HG03108 (cell line): Measurements from ENCODE around the gene ZSWIM6.

ENCODE experiments used
- ATAC-seq: cut with Tn5 transposase; IDR thresholded peaks from one replicate; pipeline ENCODE4 v1.9.1; 2021; ENCODE audit warnings: moderate library complexity; ENCODE audit not compliant: unreplicated experiment

Gene ZSWIM6

DNA sequence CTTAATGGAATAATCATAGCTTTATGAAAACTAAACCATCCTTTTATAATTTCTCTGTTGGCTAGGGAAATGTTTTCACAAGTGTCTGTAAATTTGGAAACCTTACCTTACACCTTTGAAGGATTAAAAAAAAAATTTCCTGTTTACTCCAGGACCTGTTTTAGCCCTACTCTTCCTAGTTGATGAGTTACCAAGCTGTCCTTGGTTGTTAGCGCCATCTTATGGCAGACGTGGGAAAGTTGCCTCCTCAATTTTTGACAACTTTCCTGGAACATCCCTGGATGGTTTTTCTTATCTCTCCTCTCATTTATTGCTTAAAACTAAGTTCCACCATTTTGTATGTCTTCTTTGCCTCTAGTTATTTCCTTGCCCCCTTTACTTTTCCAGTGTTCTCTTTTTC lies 25.7 kb downstream of the ZSWIM6 start:
- no peak for ATAC-seq

DNA sequence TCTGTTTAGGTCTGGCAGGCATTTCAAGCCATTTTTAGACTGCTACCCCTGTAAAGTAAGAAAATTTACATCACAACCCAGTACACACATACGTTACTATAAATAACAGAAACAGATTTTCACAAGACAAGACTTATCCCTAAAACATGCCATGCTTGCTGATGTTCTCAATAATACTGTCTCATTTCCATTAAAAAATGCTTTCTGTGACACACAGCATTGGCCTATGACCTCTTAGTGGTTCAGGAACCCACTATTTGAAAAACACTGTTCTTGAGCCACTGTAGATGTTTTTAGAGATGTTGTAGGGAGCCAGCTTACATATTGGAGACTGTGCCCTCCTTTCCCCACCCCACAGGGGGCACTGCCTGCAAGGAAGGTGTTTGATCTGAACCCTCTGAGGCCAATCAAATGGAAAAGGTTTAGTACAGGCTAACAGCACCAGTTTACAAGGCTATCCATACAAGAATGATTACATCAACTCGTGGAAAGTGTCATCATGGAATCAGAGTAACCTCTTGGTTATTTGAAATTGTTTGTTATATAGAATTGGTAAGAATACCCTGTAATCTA lies 30.8 kb downstream of the ZSWIM6 start:
- ATAC-seq = no peak

DNA sequence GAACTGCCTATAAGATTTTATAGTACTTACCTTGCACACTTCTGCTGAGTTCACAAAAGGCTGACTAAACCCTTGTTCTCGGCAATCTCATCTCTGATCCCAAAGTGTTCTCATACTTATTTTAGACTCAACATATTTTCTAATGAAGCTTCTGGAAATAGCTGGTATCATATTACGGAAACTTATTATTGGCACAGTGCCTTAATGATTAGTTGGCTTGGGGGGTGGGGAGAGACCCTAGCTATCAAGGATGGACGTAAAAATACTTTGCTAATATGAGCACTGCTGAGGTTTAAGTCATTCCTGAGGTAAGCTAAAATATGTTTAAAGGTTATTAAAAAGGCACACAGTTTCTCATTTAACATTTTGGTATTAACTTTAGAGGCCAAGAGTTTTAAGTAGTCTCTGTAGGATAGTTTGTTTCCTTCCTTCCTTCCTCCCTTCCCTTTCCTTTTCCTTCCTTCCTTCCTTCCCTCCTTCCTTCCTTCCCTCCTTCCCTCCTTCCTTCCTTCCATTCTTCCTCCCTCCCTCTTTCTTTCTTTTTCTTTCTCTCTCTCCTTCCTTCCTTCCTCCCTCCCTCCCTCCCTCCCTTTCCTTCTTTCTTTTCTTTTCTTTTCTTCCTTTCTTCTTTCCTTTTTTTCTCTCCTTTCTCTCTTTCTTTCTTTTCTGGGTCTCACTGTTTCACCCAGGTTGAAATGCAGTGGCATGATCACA lies 31.5 kb downstream of the ZSWIM6 start:
- ATAC-seq = no peak

DNA sequence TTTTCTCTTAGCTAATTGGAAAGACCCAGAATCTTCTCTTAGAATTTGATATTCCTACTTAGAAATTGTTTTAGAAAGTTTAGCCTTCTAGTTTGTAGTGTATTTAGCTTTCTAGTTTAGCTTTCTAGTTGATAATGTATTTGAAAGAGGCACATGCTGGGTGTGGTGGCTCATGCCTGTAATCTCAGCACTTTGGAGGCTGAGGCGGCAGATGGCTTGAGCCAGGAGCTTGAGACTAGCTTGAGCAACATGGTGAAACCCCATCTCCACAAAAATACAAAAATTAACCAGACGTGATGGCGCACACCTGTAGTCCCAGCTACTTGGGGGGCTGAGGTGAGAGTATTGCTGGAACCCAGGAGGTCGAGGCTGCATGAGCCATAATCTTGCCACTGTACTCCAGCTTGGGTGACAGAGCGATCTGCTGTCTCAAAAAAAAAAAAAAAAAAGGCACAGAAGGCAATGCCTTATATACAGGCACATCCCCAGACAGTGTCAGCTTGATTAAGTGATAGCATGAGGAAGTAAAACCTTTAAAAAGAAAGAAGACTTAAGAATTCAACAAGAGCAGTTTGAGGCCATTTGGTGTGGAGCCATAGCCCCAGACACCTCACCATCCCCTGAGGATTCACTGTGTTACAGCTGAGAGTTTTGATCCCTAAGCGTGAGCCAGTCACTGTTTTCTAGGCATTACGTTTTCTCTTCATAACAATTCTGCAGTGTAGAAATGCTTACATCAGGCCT lies 34.6 kb downstream of the ZSWIM6 start:
- no peak for ATAC-seq

DNA sequence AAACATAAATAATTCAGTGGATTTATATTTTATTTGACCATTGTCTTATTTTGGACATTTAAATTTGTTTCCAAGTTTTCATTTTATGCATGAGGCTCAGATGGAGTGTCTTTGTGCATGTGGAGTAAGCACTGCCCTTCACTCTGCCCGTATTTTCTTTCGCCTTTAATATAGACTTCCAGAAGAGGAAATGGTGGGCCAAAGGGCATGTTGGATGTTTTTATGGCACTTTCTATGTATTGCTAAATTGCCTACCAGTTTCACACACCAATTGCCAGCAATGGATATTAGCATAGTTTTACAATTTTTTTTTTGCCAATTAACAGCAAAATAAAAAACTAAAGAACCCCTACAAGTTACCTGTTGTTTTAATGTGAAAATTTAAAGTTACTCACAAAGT lies 38.4 kb downstream of the ZSWIM6 start:
- no peak for ATAC-seq

DNA sequence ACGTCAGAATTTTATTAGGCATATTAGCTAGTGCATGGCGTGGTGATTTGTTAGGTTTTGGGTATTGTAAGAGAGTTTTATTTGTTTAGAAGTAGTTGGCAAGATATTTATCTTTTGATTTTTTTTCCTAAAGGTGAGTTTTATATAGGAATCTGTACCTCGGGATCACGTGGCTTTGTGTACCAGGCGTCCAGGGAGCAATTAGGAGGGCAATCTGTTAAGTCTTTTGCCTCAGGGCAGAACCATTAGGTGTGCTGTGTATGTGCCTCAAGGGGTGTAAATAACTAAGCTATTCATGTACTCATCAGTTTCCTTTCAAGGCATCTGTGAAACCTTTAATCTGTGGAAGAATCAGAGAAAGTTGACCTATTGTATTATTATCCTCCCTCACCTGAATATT lies 39.4 kb downstream of the ZSWIM6 start:
- no peak for ATAC-seq

DNA sequence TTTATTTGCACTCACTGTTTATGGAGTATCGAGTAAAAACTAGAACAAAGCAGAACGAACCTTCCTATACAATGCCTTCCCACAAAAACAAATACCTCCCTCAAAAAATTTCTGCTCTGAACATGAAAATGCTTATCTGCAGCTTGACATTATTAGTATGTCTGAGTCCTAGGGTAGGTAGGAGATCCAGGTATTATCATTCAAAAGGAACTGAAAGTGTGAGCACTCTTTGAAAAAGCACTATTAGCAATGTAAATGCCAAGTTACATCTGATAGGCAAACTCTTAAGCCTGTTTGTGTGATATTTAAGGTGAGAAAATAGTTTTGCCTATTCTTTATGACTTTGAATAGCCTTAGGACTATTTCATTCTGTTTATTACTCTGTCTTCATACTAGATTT lies 47.6 kb downstream of the ZSWIM6 start:
- ATAC-seq = no peak

DNA sequence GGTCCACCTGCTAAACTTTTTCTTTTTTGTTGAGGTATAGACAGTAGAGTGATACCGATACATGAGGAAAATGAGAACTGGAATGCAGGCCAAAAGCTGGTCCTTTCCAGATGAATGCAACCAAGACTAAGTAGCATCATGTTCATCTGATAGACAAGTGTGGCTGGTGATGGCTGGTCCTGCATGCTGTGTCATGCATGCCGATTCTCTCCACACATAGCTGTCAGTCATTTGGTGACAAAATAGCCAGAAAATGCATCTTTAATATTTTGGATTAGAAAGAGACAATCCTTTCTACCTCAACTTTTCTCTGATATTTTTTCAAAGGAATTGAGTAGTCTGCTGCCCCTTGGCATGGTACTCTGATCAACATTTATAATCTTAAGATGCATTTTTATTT lies 49.9 kb downstream of the ZSWIM6 start:
- no peak for ATAC-seq

DNA sequence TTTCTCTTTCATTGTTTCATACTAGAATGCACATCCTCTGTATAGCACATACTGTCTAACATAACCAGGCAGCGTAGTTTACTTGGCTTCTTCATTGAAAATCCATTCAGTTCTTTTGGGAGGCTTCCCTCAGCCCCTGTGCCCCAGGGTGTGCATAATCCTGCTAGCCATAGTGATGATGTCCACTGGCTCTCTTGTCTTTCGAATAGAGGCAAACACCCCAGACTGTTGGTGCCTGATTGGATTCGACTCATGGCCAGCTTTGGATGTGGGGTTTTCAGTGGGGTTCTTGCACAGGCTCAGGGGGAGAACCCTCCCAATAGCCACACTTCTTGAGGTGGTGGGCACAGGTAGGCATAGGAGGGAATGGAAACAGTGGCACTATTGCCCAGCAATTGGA lies 53.6 kb downstream of the ZSWIM6 start:
- no peak for ATAC-seq

DNA sequence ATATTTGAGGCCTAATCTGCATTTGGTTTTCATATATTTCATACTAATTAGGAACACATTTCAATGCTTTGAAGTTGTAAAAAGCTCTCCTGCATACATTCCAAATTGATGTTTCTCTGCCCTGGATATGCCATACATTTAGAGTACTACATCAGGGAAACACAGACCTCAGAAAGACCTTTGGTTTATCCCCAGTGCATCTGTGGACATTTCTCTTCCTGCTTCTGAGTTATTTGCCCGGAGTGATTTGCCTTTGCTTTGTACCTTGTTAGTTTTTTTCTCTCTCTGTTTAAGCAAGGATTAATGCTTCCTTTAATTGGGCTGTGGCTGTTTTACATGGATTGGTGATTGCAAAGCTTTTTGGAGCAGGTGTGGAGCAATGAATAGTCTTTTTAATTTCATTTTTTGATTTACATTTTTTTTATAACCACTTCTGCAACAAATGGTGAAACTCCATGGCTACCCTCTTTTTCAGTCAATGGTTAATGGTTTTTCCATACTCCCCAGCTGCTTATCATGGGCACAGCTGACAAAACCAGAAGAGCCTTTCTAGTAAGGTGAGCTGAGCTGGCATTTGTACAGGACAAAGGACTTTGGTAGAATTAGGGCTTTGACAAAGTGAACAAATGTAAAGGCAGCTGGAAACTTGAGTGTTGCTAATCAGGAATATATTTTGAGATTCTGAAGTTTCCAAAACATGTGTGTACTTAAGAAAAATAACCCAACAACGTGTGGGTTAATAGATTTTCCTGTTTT lies 54.2 kb downstream of the ZSWIM6 start:
- no peak for ATAC-seq

DNA sequence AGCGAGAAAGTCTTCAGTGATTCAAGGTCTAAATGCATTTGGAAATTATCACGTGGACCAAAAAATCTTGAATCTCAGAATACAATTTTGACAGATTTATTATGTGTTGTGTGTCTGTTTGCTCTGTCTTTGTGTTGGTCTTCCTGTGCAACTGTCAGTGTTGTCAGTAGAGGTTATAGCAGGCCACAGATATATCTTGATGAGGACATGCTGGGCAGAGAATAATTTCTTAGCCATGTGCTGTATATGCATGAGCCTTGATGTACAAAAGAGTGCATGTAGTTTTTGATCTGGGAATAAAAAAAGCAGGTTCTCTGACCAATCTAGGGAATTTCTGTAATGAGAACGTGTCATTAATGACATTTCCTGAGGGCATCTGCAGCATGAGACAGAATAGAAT lies 57.6 kb downstream of the ZSWIM6 start:
- no peak for ATAC-seq

DNA sequence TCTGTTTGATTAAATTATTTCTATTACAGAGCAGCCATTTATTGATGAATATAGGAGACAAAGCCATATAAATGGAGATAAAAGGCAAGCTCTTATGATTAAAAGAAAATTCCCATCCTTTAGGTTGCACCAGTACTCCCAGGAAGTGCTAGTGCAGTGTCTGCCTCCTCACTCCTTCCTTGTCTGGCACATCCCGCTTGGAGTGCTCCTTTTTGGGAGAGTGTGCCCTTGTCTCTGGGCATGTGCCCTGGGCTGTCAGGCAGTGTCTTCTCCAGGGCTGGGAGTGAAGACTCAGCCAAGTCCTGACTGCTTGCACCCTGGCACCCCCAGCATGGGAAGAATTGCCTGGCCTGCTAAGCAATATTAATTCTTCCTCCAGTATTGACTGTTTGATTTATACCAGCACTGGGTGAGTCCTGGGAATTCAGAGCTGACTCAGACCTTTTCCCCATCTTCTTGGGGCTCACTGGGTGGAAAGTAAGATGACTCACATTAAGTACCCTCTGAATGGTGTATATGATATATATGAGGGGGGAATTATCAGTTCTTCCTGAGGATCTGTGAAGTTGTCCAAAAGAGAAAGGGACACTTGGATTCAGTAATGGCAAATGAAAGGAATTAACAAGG lies 62.1 kb downstream of the ZSWIM6 start:
- ATAC-seq = no peak

DNA sequence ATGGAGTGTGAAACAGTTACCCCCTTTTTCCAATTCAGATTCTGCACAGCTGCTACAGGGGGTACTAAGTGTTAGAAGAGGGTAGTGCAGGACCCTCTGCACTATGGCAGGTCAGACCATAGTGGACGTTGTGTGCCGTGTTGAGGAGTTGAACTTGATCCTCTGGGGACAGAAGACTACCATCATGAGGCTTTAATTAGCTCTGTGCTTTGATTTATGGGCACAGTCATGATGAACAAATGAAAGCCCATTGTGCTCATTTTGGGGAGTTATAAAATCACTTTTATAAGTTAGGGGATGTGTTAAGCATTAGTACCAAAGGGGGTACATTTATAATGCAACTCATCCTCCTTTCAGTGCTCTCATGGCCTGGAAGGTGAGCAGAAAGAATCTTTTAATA lies 62.7 kb downstream of the ZSWIM6 start:
- ATAC-seq = no peak

DNA sequence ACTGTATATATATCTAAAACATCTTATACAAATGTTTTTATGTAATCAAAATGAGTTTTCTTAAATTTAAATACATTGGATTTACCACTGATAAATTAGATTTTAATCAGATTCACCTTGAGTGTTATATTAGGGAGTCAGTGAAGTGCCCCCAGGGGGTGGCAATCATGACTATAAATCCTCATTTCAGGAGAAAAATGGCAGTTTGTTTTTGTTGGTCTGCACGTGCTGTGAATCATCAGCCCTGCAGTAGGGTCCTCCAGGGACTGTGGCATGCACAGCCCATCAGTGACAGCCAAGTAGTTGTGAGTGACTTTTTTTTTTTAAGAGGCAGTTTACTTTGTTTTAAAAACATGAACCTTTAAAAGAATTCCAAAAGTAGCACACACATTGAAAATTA lies 65.2 kb downstream of the ZSWIM6 start:
- no peak for ATAC-seq

DNA sequence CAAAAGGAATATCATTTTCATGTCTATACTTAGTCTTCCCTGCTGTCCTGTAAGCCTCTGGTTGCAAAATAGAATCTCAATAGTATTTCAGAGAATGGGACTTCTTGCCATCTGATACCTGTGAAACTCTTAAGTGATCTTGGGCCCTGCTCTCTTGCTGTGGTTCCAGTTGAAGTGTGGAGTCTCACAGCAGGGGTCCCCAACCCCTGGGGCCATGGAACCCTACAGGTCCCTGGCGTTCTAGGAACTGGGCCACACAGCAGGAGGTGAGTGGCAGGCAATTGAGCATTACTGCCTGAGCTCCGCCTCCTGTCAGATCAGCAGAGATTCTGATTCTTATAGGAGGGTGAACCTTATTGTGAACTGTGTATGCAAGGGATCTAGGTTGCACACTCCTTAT lies 65.9 kb downstream of the ZSWIM6 start:
- ATAC-seq = no peak

DNA sequence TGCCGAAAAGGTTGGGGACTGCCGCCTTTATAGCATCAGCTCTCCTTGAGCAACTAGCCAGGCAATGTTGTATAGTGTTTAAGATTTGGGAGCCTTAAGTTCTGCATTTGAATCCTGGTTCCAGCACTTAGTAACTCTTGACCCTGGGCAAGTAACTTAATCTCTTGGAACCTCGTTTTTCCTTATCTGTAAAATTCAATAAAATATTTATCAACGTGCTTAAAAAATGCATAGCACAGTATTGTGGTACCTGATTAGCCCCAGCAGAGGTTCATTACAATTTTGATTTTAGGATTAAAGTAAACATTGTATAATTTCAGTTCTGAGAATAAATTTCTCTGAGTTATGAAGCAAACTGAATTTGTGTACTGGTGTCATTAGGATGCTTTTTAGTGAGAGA lies 66.4 kb downstream of the ZSWIM6 start:
- no peak for ATAC-seq

DNA sequence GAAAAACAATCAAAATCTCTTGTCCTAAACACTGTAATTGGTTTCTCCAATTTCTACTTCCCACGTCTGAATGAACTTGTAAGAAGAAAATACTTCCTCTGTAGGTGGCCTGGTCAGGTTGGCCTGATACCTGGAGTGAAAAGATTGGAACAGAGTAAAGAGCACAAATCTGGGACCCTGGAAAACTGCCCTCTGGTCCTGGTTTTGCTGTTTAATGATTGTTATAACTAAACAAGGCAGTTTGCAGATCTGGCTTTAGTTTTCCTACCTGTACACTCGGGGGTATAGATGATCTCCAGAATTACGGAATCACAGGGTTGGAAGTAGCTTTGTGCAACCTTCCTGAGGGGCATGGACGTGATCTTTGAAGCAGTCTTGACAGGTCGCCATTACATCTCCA lies 67.6 kb downstream of the ZSWIM6 start:
- ATAC-seq = no peak

DNA sequence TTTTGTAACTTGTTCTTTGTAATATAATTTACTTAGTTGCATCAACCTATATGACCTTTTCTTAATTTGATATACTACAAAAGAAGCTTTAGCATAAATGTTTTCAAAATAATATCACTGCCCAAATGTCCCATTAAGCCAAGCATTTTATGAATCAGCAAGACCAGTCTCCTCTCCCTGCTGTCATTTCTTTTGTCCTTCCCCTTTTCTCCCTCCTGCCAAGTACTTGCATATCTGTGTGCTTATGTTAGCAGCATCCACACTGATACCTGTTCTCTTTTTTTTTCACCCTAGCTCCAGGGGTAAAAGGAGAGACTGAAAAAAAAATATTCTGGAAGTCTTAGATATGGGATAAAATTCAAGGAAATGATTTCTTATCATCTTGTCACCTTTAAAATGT lies 69.7 kb downstream of the ZSWIM6 start:
- ATAC-seq = no peak

DNA sequence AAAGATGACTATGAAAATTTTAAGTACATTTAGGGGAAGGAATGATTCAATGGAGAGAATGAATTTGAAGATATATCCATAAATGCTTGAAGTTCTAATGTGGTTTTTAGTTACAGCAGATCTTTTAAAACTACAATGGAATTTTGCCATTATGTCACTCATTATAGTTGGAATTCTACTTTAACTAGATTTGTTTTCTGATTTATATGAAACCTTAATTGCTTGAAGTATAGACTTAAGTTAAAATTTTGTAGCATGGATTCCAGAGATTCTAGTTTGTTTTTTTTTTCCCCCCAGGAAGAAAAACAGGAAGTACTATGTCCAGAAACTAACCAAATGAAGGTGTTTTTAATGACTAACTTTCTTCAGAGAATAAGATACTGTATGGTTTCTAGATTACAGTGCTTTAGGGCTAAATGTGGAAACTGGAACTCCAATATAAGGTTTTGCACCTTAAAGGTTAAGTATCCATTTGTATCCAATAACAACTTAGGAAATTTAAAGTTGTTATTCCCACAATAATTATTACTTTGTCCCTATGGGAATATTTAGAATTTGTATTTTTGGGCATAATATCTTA lies 70.3 kb downstream of the ZSWIM6 start:
- no peak for ATAC-seq

DNA sequence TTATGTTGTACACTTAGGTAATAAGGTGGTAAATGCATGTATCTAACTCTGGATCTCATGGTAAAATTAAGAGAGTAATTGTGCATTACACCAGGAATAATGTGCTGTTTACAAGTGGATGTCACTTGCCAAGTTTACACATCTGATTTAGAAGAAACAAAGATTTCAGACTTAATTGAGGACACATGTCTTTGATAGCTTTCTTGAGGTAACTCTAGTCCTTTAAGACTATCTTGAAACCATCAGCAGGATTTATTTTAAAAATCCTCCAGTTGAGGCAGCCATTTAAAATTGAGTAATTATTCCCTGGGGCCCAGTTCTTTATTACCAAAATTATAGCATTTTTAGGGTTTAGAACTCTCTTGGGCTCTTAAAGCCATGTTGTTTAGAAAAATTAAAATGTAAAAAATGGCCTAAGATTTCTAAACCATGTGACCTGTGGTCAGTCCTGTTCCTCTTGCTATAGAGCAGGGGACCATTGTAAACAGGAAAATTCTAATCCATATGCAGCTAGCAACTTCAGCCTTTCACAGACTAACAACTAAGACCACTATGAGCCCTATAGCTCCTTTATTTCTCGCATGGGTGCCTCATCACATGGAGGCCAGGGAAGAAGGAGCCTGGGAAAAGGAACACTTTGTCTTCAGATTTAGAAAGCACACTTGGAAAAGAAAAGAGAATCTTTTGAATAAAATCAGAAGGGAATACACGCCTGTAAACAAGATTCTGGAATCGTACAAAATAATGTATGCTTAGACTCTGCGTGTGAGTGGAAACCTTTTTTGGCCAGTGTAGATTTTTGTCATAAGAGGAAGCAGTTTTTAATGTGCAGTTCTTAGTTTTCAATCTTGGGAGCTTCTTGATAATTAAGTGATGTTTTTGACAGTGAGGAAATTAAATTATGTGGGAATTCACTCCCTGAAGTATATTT lies 71.2 kb downstream of the ZSWIM6 start:
- no peak for ATAC-seq
